Smooth muscle cell (in vitro differentiated cells): ENCODE measurements around the gene PIK3R6. TPM values are rescaled to one million over a fixed set of nuclear protein-coding genes. Genes with fewer than 3 reads are reported as not detected.

Source experiments
- DNase-seq: peaks from one replicate; lab custom pipeline; 2025; ENCODE audit not compliant: unreplicated experiment; lab: John Stamatoyannopoulos, UW
- H2AFZ ChIP-seq: fragments of 200-600 bp; sonication (generic); 2 replicates; pipeline ENCODE4 v1.6.0; 2016; ENCODE audit warnings: antibody characterized with exemption, low read depth, mild to moderate bottlenecking
- H3F3A ChIP-seq: fragments of 200-600 bp; sonication (generic); 2 replicates; pipeline ENCODE4 v1.6.0; 2017; ENCODE audit warnings: antibody characterized with exemption, low read depth
- H3K27ac ChIP-seq: fragments of 200-600 bp; sonication (generic); 2 replicates; pipeline ENCODE4 v1.5.1; 2016; ENCODE audit warnings: low read depth, mild to moderate bottlenecking
- H3K27me3 ChIP-seq: fragments of 200-600 bp; sonication (generic); 2 replicates; pipeline ENCODE4 v1.6.1; 2016; ENCODE audit warnings: low read depth, mild to moderate bottlenecking
- H3K36me3 ChIP-seq: fragments of 200-600 bp; sonication (generic); 2 replicates; pipeline ENCODE4 v1.5.1; 2016; ENCODE audit warnings: low read depth
- H3K4me1 ChIP-seq: fragments of 200-600 bp; sonication (generic); 2 replicates; pipeline ENCODE4 v1.5.1; 2016; ENCODE audit warnings: low read depth
- H3K4me2 ChIP-seq: fragments of 200-600 bp; sonication (generic); 2 replicates; pipeline ENCODE4 v1.6.0; 2016; ENCODE audit warnings: mild to moderate bottlenecking
- H3K4me3 ChIP-seq: fragments of 200-600 bp; sonication (generic); 2 replicates; pipeline ENCODE4 v1.5.1; 2016; ENCODE audit warnings: mild to moderate bottlenecking
- H3K79me2 ChIP-seq: fragments of 200-600 bp; sonication (generic); 2 replicates; pipeline ENCODE4 v1.6.0; 2016; ENCODE audit warnings: low read depth, mild to moderate bottlenecking
- H3K9ac ChIP-seq: fragments of 200-600 bp; sonication (generic); 2 replicates; pipeline ENCODE4 v1.6.0; 2016; ENCODE audit warnings: low read depth
- H3K9me3 ChIP-seq: fragments of 200-600 bp; sonication (generic); replicated peaks from 2 replicates; pipeline ENCODE4 v1.5.1; 2016; ENCODE audit warnings: low read depth
- H4K20me1 ChIP-seq: fragments of 200-600 bp; sonication (generic); 2 replicates; pipeline ENCODE4 v1.6.0; 2016; ENCODE audit warnings: low read depth
- CTCF ChIP-seq: fragments of 200-600 bp; sonication (generic); IDR thresholded peaks from 2 replicates; pipeline ENCODE4 v1.5.1; 2017; ENCODE audit warnings: borderline replicate concordance, mild to moderate bottlenecking, antibody characterized with exemption; ENCODE audit not compliant: insufficient read depth, poor library complexity, severe bottlenecking
- WGBS: methylation state at CpG from one replicate; pipeline ENCODE4 v1.1.7; 2016; ENCODE audit warnings: low lambda C conversion rate; 5-methylcytosine and 5-hydroxymethylcytosine counted together
- polyA plus RNA-seq: library from polyadenylated mRNA; unstranded; fragments of >200 nt; fragmentation: Nextera tagmentation; extraction: Ambion mirVana; gene quantifications from 2 replicates; pipeline ENCODE4 v1.2.1, GENCODE V29; 2016
- total RNA-seq: library from RNA; depleted of rRNA; stranded (reverse); fragments of >200 nt; gene quantifications from 2 replicates; pipeline ENCODE4 v1.2.3, GENCODE V29; 2014

PIK3R6 gene
- total and polyA plus RNA-seq, 2 experiments from 2014 or later, result not detected

- no peak overlapping the region for H2AFZ ChIP-seq
- H3K27ac ChIP-seq, result no peak overlapping the region
- 84% methylated on average over 19 of the region's 19 CpGs for whole genome bisulfite sequencing
- H3K9me3 ChIP-seq, result no peaks in the 10 kb centered on the region
- H3K4me1 ChIP-seq, result no peaks in the 10 kb centered on the region
- H3K36me3 ChIP-seq, result no peaks in the 10 kb centered on the region
- no peaks in the 10 kb centered on the region for H3K79me2 ChIP-seq
- TF ChIP-seq CTCF, result no peak
- H3K4me3 ChIP-seq, result no peak overlapping the region
- no peak for DNase-seq
- H3K27me3 ChIP-seq, result peaks cover 11% of the 10 kb centered on the region
- H3K4me2 ChIP-seq, result no peak overlapping the region
- H3F3A ChIP-seq, result no peaks in the 10 kb centered on the region
- H3K9ac ChIP-seq, result no peak overlapping the region
- H4K20me1 ChIP-seq, result no peaks in the 10 kb centered on the region
Observed at GRCh38 chr17:8803531-8804420, 63.7 kb downstream of the PIK3R6 start.

GRCh38 chr17:8801135-8801840, 66.2 kb downstream of the PIK3R6 start:
- 84% methylated on average over 6 of the region's 6 CpGs for WGBS
- H3K4me3 ChIP-seq, result no peak overlapping the region
- H3K27me3 ChIP-seq, result peaks cover 32% of the 10 kb centered on the region
- H2AFZ ChIP-seq, result no peak overlapping the region
- H3K9ac ChIP-seq, result no peak overlapping the region
- H3K4me1 ChIP-seq, result no peaks in the 10 kb centered on the region
- no peaks in the 10 kb centered on the region for H3K79me2 ChIP-seq
- no peak overlapping the region for H3K27ac ChIP-seq
- no peak for DNase-seq
- no peak overlapping the region for H3K4me2 ChIP-seq
- no peaks in the 10 kb centered on the region for H3K36me3 ChIP-seq
- TF ChIP-seq CTCF, result no peak
- H3F3A ChIP-seq, result no peaks in the 10 kb centered on the region
- H3K9me3 ChIP-seq, result no peaks in the 10 kb centered on the region
- no peaks in the 10 kb centered on the region for H4K20me1 ChIP-seq

- Histone ChIP-seq H3K9ac (no peak overlapping the region), H3K27ac (no peak overlapping the region), H3K27me3 (peaks cover 36% of the 10 kb centered on the region), H3K4me3 (no peak overlapping the region), H2AFZ (no peak overlapping the region), H3K4me1 (no peaks in the 10 kb centered on the region), H3F3A (no peaks in the 10 kb centered on the region), H3K4me2 (no peak overlapping the region), H3K79me2 (no peaks in the 10 kb centered on the region), H3K36me3 (no peaks in the 10 kb centered on the region), H3K9me3 (no peaks in the 10 kb centered on the region), H4K20me1 (no peaks in the 10 kb centered on the region)
- WGBS, result 85% methylated on average over 2 of the region's 2 CpGs
- DNase-seq, result no peak
- no peak for TF ChIP-seq CTCF
Observed at GRCh38 chr17:8800656-8801055, 66.8 kb downstream of the PIK3R6 start.
